Breast epithelium (tissue), 4 donors: Measurements from ENCODE around the gene NUAK2. TPM values are rescaled to one million over a fixed set of nuclear protein-coding genes. Genes with fewer than 3 reads are reported as not detected.

Source experiments
- DNase-seq, 2 donors: peaks; one replicate each; pipeline ENCODE4 v3.0.0-alpha.2; 2019; ENCODE audit warnings: low spot score in 2 of 2
- H3K27ac ChIP-seq, 2 donors: fragments of 200-600 bp; sonication (generic) in 1 of 2; one replicate each; pipeline ENCODE4 v1.5.1; 2016 to 2019; ENCODE audit warnings: mild to moderate bottlenecking in 1 of 2
- H3K27me3 ChIP-seq, 2 donors: fragments of 200-600 bp; sonication (generic) in 1 of 2; one replicate each; pipeline versions ENCODE4 v1.5.1 to v1.6.0; 2017 to 2019; ENCODE audit warnings: control low read depth in 1 of 2, mild to moderate bottlenecking in 1 of 2
- H3K36me3 ChIP-seq: fragments of 200-600 bp; one replicate; pipeline ENCODE4 v1.5.1; 2019
- H3K4me1 ChIP-seq, 2 donors: fragments of 200-600 bp; sonication (generic); one replicate each; pipeline ENCODE4 v1.5.1; 2016 to 2019; ENCODE audit warnings: control low read depth in 1 of 2
- H3K4me3 ChIP-seq, 3 donors: fragments of 200-600 bp; sonication (generic); 1 replicate in 2 of 3; 2 replicates in 1 of 3; pipeline ENCODE4 v1.5.1; 2016 to 2019; ENCODE audit warnings: mild to moderate bottlenecking in 3 of 3, moderate library complexity in 2 of 3
- H3K9me3 ChIP-seq, 2 donors: fragments of 200-600 bp; sonication (generic) in 1 of 2; one replicate each; pipeline ENCODE4 v1.5.1; 2016 to 2019; ENCODE audit warnings: control low read depth in 1 of 2
- CTCF ChIP-seq, 3 donors: fragments of 450-650 bp; IDR thresholded peaks; one replicate each; pipeline ENCODE4 v1.5.1; 2016 to 2017; ENCODE audit warnings: antibody characterized with exemption in 3 of 3, mild to moderate bottlenecking in 3 of 3, moderate library complexity in 3 of 3
- POLR2A ChIP-seq: fragments of 450-650 bp; IDR thresholded peaks from one replicate; pipeline ENCODE4 v1.6.1; 2016; ENCODE audit warnings: antibody characterized with exemption, mild to moderate bottlenecking, moderate library complexity
- POLR2AphosphoS5 ChIP-seq, 3 donors: sonication (generic); formaldehyde crosslinking; IDR thresholded peaks; one replicate each; pipeline ENCODE4 v1.6.1; 2017; ENCODE audit warnings: antibody characterized with exemption in 3 of 3
- intact Hi-C: fragments of 100-400 bp; cut with DNase I; formaldehyde crosslinking; loops from one replicate; pipeline ENCODE4 v1.15.1; 2023; ENCODE audit warnings: low total_unique reads
- total RNA-seq, 3 donors: library from RNA; depleted of rRNA; stranded (reverse); fragments of >200 nt; gene quantifications; one replicate each; pipeline ENCODE4 v1.1.0, GENCODE V29; 2016

The NUAK2 gene
- total RNA-seq, 3 donors from 2014 or later = 0.98 to 2.2 (median 1.1) TPM

GRCh38 chr1:205270271-205270670 lies 51.3 kb downstream of the NUAK2 start:
- no peaks in the 10 kb centered on the region for H3K36me3 ChIP-seq
- no peaks in the 10 kb centered on the region for H3K9me3 ChIP-seq
- no peak for TF ChIP-seq POLR2AphosphoS5 (IDR thresholded peaks at IDR 0.05)
- TF ChIP-seq CTCF (IDR thresholded peaks at IDR 0.05) = no peak
- TF ChIP-seq POLR2A = no peak
- no peaks in the 10 kb centered on the region for H3K4me1 ChIP-seq
- H3K4me3 ChIP-seq = no peak overlapping the region
- intact Hi-C loops = loop anchor here (5.0 kb wide), 1 partner anchor 52 kb away; the partner anchor contains the start of gene NUAK2
- H3K27me3 ChIP-seq = no peaks in the 10 kb centered on the region
- no peak overlapping the region for H3K27ac ChIP-seq
- no peak for DNase-seq

- TF ChIP-seq POLR2A (no peak), CTCF (IDR thresholded peaks at IDR 0.05) (no peak)
- no peaks in the 10 kb centered on the region for H3K36me3 ChIP-seq
- no peak for DNase-seq
- H3K27me3 ChIP-seq = no peaks in the 10 kb centered on the region
- H3K27ac ChIP-seq = no peak overlapping the region
- H3K4me1 ChIP-seq = no peaks in the 10 kb centered on the region
- H3K9me3 ChIP-seq = no peaks in the 10 kb centered on the region
- intact Hi-C loops = loop anchor here (5.0 kb wide), 1 partner anchor 53 kb away; the partner anchor contains the start of gene NUAK2
- H3K4me3 ChIP-seq = no peak overlapping the region
Measured at GRCh38 chr1:205269711-205270110, 51.8 kb downstream of the NUAK2 start.

- Histone ChIP-seq H3K36me3 (no peaks in the 10 kb centered on the region), H3K9me3 (no peaks in the 10 kb centered on the region), H3K27ac (no peak overlapping the region), H3K27me3 (no peaks in the 10 kb centered on the region), H3K4me1 (no peaks in the 10 kb centered on the region), H3K4me3 (no peak overlapping the region)
- TF ChIP-seq POLR2A = no peak
- DNase-seq = no peak
- intact Hi-C loops = no loop called here
Measured at GRCh38 chr1:205268846-205269680, 52.5 kb downstream of the NUAK2 start.

- intact Hi-C loops = no loop called here
- Histone ChIP-seq H3K27me3 (no peaks in the 10 kb centered on the region), H3K36me3 (no peaks in the 10 kb centered on the region), H3K4me1 (no peaks in the 10 kb centered on the region), H3K4me3 (no peak overlapping the region), H3K27ac (no peak overlapping the region), H3K9me3 (no peaks in the 10 kb centered on the region)
- no peak for TF ChIP-seq POLR2A
- TF ChIP-seq POLR2AphosphoS5 (IDR thresholded peaks at IDR 0.05) = no peak
- TF ChIP-seq CTCF (IDR thresholded peaks at IDR 0.05) = no peak
- DNase-seq = no peak
Measured at GRCh38 chr1:205267306-205267902, 54.1 kb downstream of the NUAK2 start.

GRCh38 chr1:205266611-205267305 lies 54.8 kb downstream of the NUAK2 start:
- Histone ChIP-seq H3K36me3 (no peaks in the 10 kb centered on the region), H3K27ac (no peak overlapping the region), H3K27me3 (no peaks in the 10 kb centered on the region), H3K9me3 (no peaks in the 10 kb centered on the region), H3K4me3 (no peak overlapping the region), H3K4me1 (no peaks in the 10 kb centered on the region)
- no peak for TF ChIP-seq POLR2A
- TF ChIP-seq POLR2AphosphoS5 (IDR thresholded peaks at IDR 0.05) = no peak
- no peak for TF ChIP-seq CTCF (IDR thresholded peaks at IDR 0.05)
- DNase-seq = no peak
- intact Hi-C loops = no loop called here
